Small intestine (tissue), 7 donors: ENCODE results near the gene PCED1A. TPM values are rescaled to one million over a fixed set of nuclear protein-coding genes. Genes with fewer than 3 reads are reported as not detected.
"Not testable (repeated sequence)": the region's sequence is repeated elsewhere in the genome, so short reads cannot be mapped to it uniquely, and the experiment has no call there.

ENCODE experiments used
- DNase-seq, 2 donors: peaks; one replicate each; pipeline versions ENCODE4 v3.0.0 to v3.0.0-alpha.2; 2013
- FAIRE-seq: peaks from 2 replicates; lab custom pipeline; 2012; peaks lifted over from hg19 to GRCh38; lab: Jason Lieb, UNC
- H3K27ac ChIP-seq, 3 donors: one replicate each; pipeline ENCODE4 v1.5.1; 2013; ENCODE audit warnings: low read length in 2 of 3, mild to moderate bottlenecking in 2 of 3, control low read depth in 1 of 3, inconsistent platforms in 1 of 3, low read depth in 1 of 3, moderate library complexity in 1 of 3
- H3K27me3 ChIP-seq, 3 donors: one replicate each; pipeline ENCODE4 v1.6.1; 2013; ENCODE audit warnings: low read length in 3 of 3, inconsistent platforms in 1 of 3; ENCODE audit not compliant: control insufficient read depth in 3 of 3, insufficient read depth in 3 of 3
- H3K36me3 ChIP-seq, 3 donors: one replicate each; pipeline ENCODE4 v1.6.1; 2013; ENCODE audit warnings: low read length in 3 of 3, inconsistent platforms in 1 of 3, low read depth in 1 of 3, mild to moderate bottlenecking in 1 of 3, moderate library complexity in 1 of 3; ENCODE audit not compliant: control insufficient read depth in 3 of 3, insufficient read depth in 2 of 3
- H3K4me1 ChIP-seq, 3 donors: one replicate each; pipeline ENCODE4 v1.6.1; 2013; ENCODE audit warnings: low read length in 2 of 3, inconsistent platforms in 1 of 3, low read depth in 1 of 3, mild to moderate bottlenecking in 1 of 3, moderate library complexity in 1 of 3; ENCODE audit not compliant: control insufficient read depth in 3 of 3, insufficient read depth in 2 of 3
- H3K4me3 ChIP-seq, 3 donors: one replicate each; pipeline ENCODE4 v1.5.1; 2013; ENCODE audit warnings: low read length in 3 of 3, control low read depth in 1 of 3, inconsistent platforms in 1 of 3, low read depth in 1 of 3, mild to moderate bottlenecking in 1 of 3, moderate library complexity in 1 of 3
- H3K9me3 ChIP-seq, 2 donors: one replicate each; pipeline ENCODE4 v1.6.1; 2013; ENCODE audit warnings: low read depth in 1 of 2, low read length in 1 of 2; ENCODE audit not compliant: control insufficient read depth in 2 of 2, insufficient read depth in 1 of 2
- WGBS, 3 donors: extraction: QIAGEN DNeasy Blood & Tissue Kit; methylation state at CpG; one replicate each; pipeline ENCODE4 v1.1.7; 2013; 5-methylcytosine and 5-hydroxymethylcytosine counted together
- polyA plus RNA-seq, 4 donors: library from polyadenylated mRNA; stranded (reverse) in 3 of 4; unstranded in 1 of 4; fragments of 200-250 nt in 3 of 4; fragments of 120-200 nt in 1 of 4; gene quantifications; one replicate each; pipeline versions ENCODE4 v1.2.1 to v1.2.3, GENCODE V29; 2013
- donor health status: healthy with polysubstance abuse.
- donor health status: control.
- donor health status: control.
- donor health status: Bipolar disorder and iron deficiency.
- donor health status: healthy.

The PCED1A gene
- polyA plus RNA-seq, 4 donors, result 19.9 to 63.3 (median 37.2) TPM

DNA sequence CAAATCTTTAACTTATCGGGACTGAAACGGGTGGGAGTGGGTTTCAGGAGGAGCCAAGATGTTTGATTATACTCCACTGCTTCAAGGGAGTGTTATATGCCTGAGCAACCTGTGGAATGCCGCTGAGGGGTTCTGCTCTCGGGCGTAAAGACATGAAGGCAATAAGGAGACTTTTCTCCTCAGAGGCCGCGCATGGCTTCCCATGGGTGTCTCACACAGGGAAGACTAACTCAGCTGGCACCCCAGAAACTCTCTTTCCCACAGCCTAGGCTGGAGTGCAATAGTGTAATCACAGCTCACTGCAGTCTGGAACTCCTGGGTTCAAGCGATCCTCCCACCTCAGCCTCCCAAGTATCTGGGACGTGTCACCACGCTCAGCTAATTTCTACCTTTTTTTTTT is 30.8 kb downstream of the PCED1A start:
- no peaks in the 10 kb centered on the region for H3K4me1 ChIP-seq
- WGBS, 3 donors, result 88 to 90% (median 89%) methylated on average over 10 of the region's 10 CpGs
- peaks cover 4 to 42% (median 21%) of the 10 kb centered on the region in 3 donors for H3K27me3 ChIP-seq
- no peak overlapping the region for H3K27ac ChIP-seq
- no peaks in the 10 kb centered on the region for H3K9me3 ChIP-seq
- no peak overlapping the region for H3K4me3 ChIP-seq
- DNase-seq, result no peak
- FAIRE-seq, result no peak
- H3K36me3 ChIP-seq, result no peaks in the 10 kb centered on the region

DNA sequence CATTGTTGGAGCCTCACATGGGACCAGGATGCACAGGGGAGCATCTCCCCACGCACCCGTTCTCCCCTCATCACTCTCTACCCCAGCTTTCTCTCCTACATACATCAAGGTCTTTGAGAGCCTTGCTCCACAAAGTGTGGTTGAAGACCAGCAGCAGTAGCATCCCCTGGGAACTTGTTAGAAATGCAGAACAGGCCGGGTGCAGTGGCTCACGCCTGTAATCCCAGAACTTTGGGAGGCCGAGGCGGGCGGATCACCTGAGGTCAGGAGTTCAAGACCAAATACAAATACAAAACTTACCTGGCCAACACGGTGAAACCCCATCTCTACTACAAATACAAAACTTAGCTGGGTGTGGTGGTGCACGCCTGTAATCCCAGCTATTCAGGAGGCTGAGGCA is 32.5 kb downstream of the PCED1A start:
- H3K27ac ChIP-seq, H3K4me1 ChIP-seq, FAIRE-seq, DNase-seq, H3K4me3 ChIP-seq, H3K9me3 ChIP-seq, H3K36me3 ChIP-seq: not testable (repeated sequence)
- WGBS, 3 donors, result 73 to 80% (median 79%) methylated on average over 9 of the region's 9 CpGs
- H3K27me3 ChIP-seq, result peaks cover 4 to 47% (median 26%) of the 10 kb centered on the region in 3 donors

- WGBS, 3 donors, result 83 to 89% (median 88%) methylated on average over 4 of the region's 4 CpGs
- Histone ChIP-seq H3K27me3 (peaks cover 4 to 56% (median 26%) of the 10 kb centered on the region in 3 donors), H3K27ac (no peak overlapping the region), H3K4me3 (no peak overlapping the region), H3K4me1 (no peaks in the 10 kb centered on the region), H3K36me3 (no peaks in the 10 kb centered on the region), H3K9me3 (no peaks in the 10 kb centered on the region)
- DNase-seq, result no peak
- FAIRE-seq, result no peak
Observed at GRCh38 chr20:2807019-2807418, 33.4 kb downstream of the PCED1A start.

GRCh38 chr20:2806351-2806701 is 34.1 kb downstream of the PCED1A start:
- H3K36me3 ChIP-seq, result no peaks in the 10 kb centered on the region
- H3K27ac ChIP-seq, result no peak overlapping the region
- no peaks in the 10 kb centered on the region for H3K4me1 ChIP-seq
- no peaks in the 10 kb centered on the region for H3K9me3 ChIP-seq
- no peak for FAIRE-seq
- H3K4me3 ChIP-seq, result no peak overlapping the region
- H3K27me3 ChIP-seq, result peaks cover 4 to 63% (median 29%) of the 10 kb centered on the region in 3 donors
- 5 to 37% (median 15%) methylated on average over 4 of the region's 4 CpGs for WGBS, 3 donors
- peak in 1 of 2 donors; percentile 37 for DNase-seq

GRCh38 chr20:2805689-2806350 is 34.6 kb downstream of the PCED1A start:
- Histone ChIP-seq H3K27ac (no peak overlapping the region), H3K27me3 (peaks cover 6 to 68% (median 33%) of the 10 kb centered on the region in 3 donors), H3K4me1 (no peaks in the 10 kb centered on the region), H3K9me3 (no peaks in the 10 kb centered on the region), H3K4me3 (no peak overlapping the region), H3K36me3 (no peaks in the 10 kb centered on the region)
- DNase-seq (no peak), FAIRE-seq (no peak)
- 28 to 39% (median 33%) methylated on average over 22 of the region's 22 CpGs for WGBS, 3 donors

DNA sequence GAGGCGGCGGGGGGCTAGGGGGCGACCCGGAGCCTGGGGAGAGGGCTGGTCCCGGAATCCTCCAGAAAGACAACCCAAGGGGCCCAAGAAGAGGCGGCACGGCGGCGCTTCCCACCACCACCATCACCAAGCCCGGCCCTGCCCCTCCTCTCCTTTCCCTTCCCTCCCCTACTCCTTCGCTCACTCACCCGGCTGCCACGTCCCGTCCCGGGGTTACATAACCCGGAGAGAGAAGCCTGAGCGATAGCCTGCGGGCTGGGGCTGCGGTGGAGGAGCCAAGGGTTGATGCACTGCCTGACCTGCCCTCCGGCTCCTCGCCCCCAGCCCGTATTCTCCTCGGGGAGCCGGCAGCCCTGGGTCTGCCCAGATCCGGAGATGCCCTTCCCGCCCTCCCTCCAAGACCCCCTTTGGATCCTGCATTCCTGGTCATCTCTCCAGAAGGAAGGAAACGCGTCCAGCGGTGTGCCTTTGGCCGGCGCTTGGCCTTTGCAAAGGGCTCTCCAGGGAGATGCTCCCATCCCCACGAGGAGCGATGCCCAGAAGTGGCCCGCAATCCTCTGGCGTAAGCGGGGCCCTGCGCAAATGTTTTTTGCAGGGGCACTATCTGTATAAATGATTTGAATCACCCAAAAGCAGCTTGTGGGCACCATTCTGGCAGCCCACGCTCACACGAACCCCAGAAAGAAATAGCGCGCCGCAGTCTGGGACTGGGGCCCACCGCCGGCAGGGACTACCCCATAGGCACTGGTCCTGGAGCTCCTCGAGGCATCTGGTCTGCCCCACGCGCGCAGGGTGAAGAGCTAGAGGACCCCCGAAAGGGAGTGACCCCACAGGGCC is 35.4 kb downstream of the PCED1A start:
- no peak overlapping the region for H3K4me3 ChIP-seq
- FAIRE-seq (no peak), DNase-seq (no peak)
- no peaks in the 10 kb centered on the region for H3K9me3 ChIP-seq
- H3K27ac ChIP-seq, result no peak overlapping the region
- no peaks in the 10 kb centered on the region for H3K36me3 ChIP-seq
- peaks cover 14 to 73% (median 38%) of the 10 kb centered on the region in 3 donors for H3K27me3 ChIP-seq
- H3K4me1 ChIP-seq, result no peaks in the 10 kb centered on the region
- 15 to 23% (median 22%) methylated on average over 43 to 49 of the region's 49 CpGs for whole genome bisulfite sequencing, 3 donors

GRCh38 chr20:2804041-2804828 is 36.2 kb downstream of the PCED1A start:
- Histone ChIP-seq H3K9me3 (no peaks in the 10 kb centered on the region), H3K27me3 (peaks cover 17 to 77% (median 42%) of the 10 kb centered on the region in 3 donors), H3K4me3 (no peak overlapping the region), H3K27ac (no peak overlapping the region), H3K36me3 (no peaks in the 10 kb centered on the region), H3K4me1 (peaks cover 0 to 2% (median 0%) of the 10 kb centered on the region in 3 donors)
- WGBS, 3 donors, result 49 to 60% (median 59%) methylated on average over 16 of the region's 16 CpGs
- FAIRE-seq, result no peak
- no peak for DNase-seq

DNA sequence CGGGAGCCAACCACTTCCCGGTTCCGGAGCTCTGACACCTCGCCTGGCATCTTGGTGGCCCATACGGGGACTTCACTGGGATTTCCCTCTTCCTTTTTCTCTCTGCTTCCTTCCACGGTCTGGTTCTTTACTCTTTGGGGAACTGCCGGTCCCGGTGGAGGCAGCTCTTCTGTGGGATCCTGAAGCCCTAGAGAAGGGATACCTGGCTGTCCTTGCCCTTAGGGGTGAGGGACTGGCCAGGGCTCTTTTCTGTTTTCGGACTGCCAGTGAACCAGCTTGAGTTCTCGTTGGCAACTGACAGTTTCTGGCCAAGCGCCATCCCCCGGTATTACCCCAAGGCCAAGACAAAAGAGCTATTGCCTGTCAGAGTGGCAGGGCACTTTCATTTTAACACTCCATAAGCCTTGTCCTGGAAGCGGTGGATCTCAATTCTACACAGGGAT is 39.1 kb downstream of the PCED1A start:
- no peak for DNase-seq
- Histone ChIP-seq H3K36me3 (peaks cover 0 to 7% (median 0%) of the 10 kb centered on the region in 3 donors), H3K4me1 (peaks cover 0 to 2% (median 0%) of the 10 kb centered on the region in 3 donors), H3K4me3 (no peak overlapping the region), H3K27me3 (peaks cover 18 to 71% (median 37%) of the 10 kb centered on the region in 3 donors), H3K9me3 (no peaks in the 10 kb centered on the region), H3K27ac (no peak overlapping the region)
- FAIRE-seq, result no peak
- 7 to 13% (median 9%) methylated on average over 13 of the region's 13 CpGs for WGBS, 3 donors
